Measurements from ENCODE around the gene HIF1AN.

HIF1AN gene

GRCh38 chr10:100528123-100528886, 7.4 kb upstream of the HIF1AN start:
- Histone ChIP-seq H3K36me3 (peaks cover 33 to 45% (median 37%) of the 10 kb centered on the region in 3 donors), H3K27me3 (no peaks in the 10 kb centered on the region), H3K4me3 (peak overlapping the region; percentile 79 to 95), H3K27ac (peak overlapping the region in 1 of 2 donors; percentile 78), H3K9me3 (no peaks in the 10 kb centered on the region), H3K4me1 (peaks cover 0 to 22% (median 12%) of the 10 kb centered on the region in 4 donors)
- no peak for DNase-seq
- no peak for TF ChIP-seq CTCF (IDR thresholded peaks at IDR 0.05)
- intact Hi-C loops (cut with DNase I; ENCODE audit: low total_unique reads) = no loop called here

GRCh38 chr10:100528921-100529474, 6.7 kb upstream of the HIF1AN start:
- intact Hi-C loops (cut with DNase I; ENCODE audit: low total_unique reads) = no loop called here
- DNase-seq = no peak
- no peak for TF ChIP-seq CTCF (IDR thresholded peaks at IDR 0.05)
- peak overlapping the region; percentile 78 for H3K27ac ChIP-seq
- H3K4me1 ChIP-seq = peaks cover 0 to 22% (median 12%) of the 10 kb centered on the region in 4 donors
- peaks cover 27 to 38% (median 30%) of the 10 kb centered on the region in 3 donors for H3K36me3 ChIP-seq
- no peaks in the 10 kb centered on the region for H3K9me3 ChIP-seq
- peak overlapping the region; percentile 79 to 95 for H3K4me3 ChIP-seq
- no peaks in the 10 kb centered on the region for H3K27me3 ChIP-seq

GRCh38 chr10:100529475-100530298, 6.1 kb upstream of the HIF1AN start, which contains the start of gene NDUFB8:
NDUFB8 (minus strand) TSS chr10:100529871; CDS start chr10:100529851, 20 bp downstream.
- Histone ChIP-seq H3K27me3 (no peaks in the 10 kb centered on the region), H3K27ac (peak within 1 kb of the TSS; percentile 78), H3K4me1 (peaks cover 0 to 23% (median 12%) of the 10 kb centered on the region in 4 donors), H3K9me3 (no peaks in the 10 kb centered on the region), H3K36me3 (peaks cover 20 to 31% (median 24%) of the 10 kb centered on the region in 3 donors), H3K4me3 (peak within 1 kb of the TSS; percentile 79 to 95)
- intact Hi-C loops (cut with DNase I; ENCODE audit: low total_unique reads) = no loop called here
- peak; percentile 91 to 93 for DNase-seq
- no peak for TF ChIP-seq CTCF (IDR thresholded peaks at IDR 0.05)

GRCh38 chr10:100531761-100532160, 4.0 kb upstream of the HIF1AN start:
- Histone ChIP-seq H3K4me3 (no peak overlapping the region), H3K4me1 (peaks cover 0 to 38% (median 22%) of the 10 kb centered on the region in 4 donors), H3K9me3 (no peaks in the 10 kb centered on the region), H3K36me3 (peaks cover 1 to 11% (median 5%) of the 10 kb centered on the region in 3 donors), H3K27ac (no peak overlapping the region), H3K27me3 (no peaks in the 10 kb centered on the region)
- TF ChIP-seq CTCF (IDR thresholded peaks at IDR 0.05) = no peak
- no peak for DNase-seq
- intact Hi-C loops (cut with DNase I; ENCODE audit: low total_unique reads) = no loop called here

GRCh38 chr10:100534726-100535125, 1.0 kb upstream of the HIF1AN start:
- DNase-seq = no peak
- no peak overlapping the region for H3K27ac ChIP-seq
- no peak for TF ChIP-seq CTCF (IDR thresholded peaks at IDR 0.05)

More at GRCh38 chr10:100534726-100535125, 1.0 kb upstream of the HIF1AN start:
- Histone ChIP-seq H3K4me1 (peaks cover 0 to 31% (median 21%) of the 10 kb centered on the region in 4 donors), H3K27me3 (no peaks in the 10 kb centered on the region), H3K4me3 (no peak overlapping the region), H3K36me3 (peaks cover 7 to 27% (median 16%) of the 10 kb centered on the region in 3 donors), H3K9me3 (no peaks in the 10 kb centered on the region)
- intact Hi-C loops (cut with DNase I; ENCODE audit: low total_unique reads) = no loop called here

Measured in tibial artery (tissue), 4 donors.